Measurements from ENCODE around the gene HS6ST2. TPM values are rescaled to one million over a fixed set of nuclear protein-coding genes. Genes with fewer than 3 reads are reported as not detected.

The HS6ST2 gene
- total RNA-seq, 1 experiment from 2014 or later, result 13.4 TPM

DNA sequence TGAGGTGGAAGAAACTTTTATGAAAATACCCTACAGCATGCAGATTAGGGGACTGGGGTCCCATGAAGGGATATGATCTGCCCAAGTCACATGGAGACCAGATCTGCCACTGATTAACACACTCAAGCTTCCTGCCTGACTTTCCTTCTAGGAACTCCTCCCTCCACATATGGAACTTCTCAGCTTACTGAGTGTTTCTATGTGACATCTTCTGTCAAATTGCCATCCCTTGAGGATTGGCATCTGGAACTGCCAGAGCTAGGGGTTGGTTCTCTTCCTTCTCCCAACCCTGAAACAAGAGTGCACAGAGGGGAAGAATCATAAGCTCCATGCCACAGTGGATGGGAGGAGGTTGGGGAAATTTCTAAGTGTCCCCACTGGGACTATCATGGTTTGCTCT, 319.0 kb downstream of the HS6ST2 start:
- peak in 1 of 2 experiments; percentile 31 for DNase-seq
- intact Hi-C loops (cut with micrococcal nuclease; ENCODE audit: unreplicated experiment), result loop anchor here (5.0 kb wide), 1 partner anchor 1033 kb away; no protein-coding TSS in a partner anchor
- no peak overlapping the region for H3K27ac ChIP-seq
- H3K79me2 ChIP-seq (ENCODE audit: low read depth), result no peaks in the 10 kb centered on the region
- no peak overlapping the region for H2AFZ ChIP-seq
- TF ChIP-seq, protein P1, sequence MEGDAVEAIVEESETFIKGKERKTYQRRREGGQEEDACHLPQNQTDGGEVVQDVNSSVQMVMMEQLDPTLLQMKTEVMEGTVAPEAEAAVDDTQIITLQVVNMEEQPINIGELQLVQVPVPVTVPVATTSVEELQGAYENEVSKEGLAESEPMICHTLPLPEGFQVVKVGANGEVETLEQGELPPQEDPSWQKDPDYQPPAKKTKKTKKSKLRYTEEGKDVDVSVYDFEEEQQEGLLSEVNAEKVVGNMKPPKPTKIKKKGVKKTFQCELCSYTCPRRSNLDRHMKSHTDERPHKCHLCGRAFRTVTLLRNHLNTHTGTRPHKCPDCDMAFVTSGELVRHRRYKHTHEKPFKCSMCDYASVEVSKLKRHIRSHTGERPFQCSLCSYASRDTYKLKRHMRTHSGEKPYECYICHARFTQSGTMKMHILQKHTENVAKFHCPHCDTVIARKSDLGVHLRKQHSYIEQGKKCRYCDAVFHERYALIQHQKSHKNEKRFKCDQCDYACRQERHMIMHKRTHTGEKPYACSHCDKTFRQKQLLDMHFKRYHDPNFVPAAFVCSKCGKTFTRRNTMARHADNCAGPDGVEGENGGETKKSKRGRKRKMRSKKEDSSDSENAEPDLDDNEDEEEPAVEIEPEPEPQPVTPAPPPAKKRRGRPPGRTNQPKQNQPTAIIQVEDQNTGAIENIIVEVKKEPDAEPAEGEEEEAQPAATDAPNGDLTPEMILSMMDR (conservative IDR thresholded peaks at IDR 0.05), result no peak
- H3K27me3 ChIP-seq (ENCODE audit: insufficient read depth, low read depth), result no peaks in the 10 kb centered on the region
- no peaks in the 10 kb centered on the region for H3F3A ChIP-seq (ENCODE audit: insufficient read depth, low read depth)
- no peaks in the 10 kb centered on the region for H3K9me2 ChIP-seq (ENCODE audit: insufficient read depth)
- ChIA-PET POLR2A (ENCODE audit: unreplicated experiment) (no interaction called here), CTCF (no interaction called here)
- no peaks in the 10 kb centered on the region for H3K4me1 ChIP-seq (replicated peaks; ENCODE audit: insufficient read depth)
- no peaks in the 10 kb centered on the region for H3K36me3 ChIP-seq (ENCODE audit: low read depth)
- H4K20me1 ChIP-seq (ENCODE audit: insufficient read depth), result no peaks in the 10 kb centered on the region
- no peaks in the 10 kb centered on the region for H3K9me3 ChIP-seq (ENCODE audit: insufficient read depth, low read depth)
- BruUV-seq (replicated peaks), result no TSS peak
- H3K4me3 ChIP-seq, result no peak overlapping the region
- H3K4me2 ChIP-seq, result no peak overlapping the region

DNA sequence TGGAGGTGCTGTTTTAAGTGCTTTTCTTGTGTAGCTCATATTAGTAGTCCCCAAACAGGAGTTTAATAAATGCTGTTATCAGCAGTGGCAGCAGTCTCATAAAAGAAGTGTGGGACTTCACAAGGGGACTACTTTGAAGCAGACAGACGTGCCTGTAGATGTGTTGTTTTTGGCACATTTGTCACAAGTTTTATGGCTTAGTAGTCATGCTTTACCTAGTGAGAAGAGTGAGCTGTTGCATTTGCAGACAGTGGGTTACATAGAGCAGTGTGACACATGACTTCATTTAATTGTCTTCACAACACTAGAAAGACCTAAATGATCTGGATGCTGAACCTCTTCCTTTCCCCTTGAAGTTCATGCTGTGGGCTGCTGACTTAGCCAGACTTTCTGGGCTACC, 320.1 kb downstream of the HS6ST2 start:
- no peaks in the 10 kb centered on the region for H3F3A ChIP-seq (ENCODE audit: insufficient read depth, low read depth)
- intact Hi-C loops (cut with micrococcal nuclease; ENCODE audit: unreplicated experiment), result loop anchor here (5.0 kb wide), 1 partner anchor 1034 kb away; no protein-coding TSS in a partner anchor
- ChIA-PET CTCF (no interaction called here), POLR2A (ENCODE audit: unreplicated experiment) (no interaction called here)
- TF ChIP-seq EZH2 (IDR thresholded peaks at IDR 0.05; ENCODE audit: low read depth), result no peak
- TF ChIP-seq, protein P1 (conservative IDR thresholded peaks at IDR 0.05), result no peak
- H3K27ac ChIP-seq, result no peak overlapping the region
- H3K9me2 ChIP-seq (ENCODE audit: insufficient read depth), result no peaks in the 10 kb centered on the region
- no peaks in the 10 kb centered on the region for H3K9me3 ChIP-seq (ENCODE audit: insufficient read depth, low read depth)
- no peaks in the 10 kb centered on the region for H3K79me2 ChIP-seq (ENCODE audit: low read depth)
- H2AFZ ChIP-seq, result no peak overlapping the region
- H3K4me3 ChIP-seq, result no peak overlapping the region
- no peaks in the 10 kb centered on the region for H4K20me1 ChIP-seq (ENCODE audit: insufficient read depth)
- H3K4me2 ChIP-seq, result no peak overlapping the region
- peak in 1 of 2 experiments; percentile 19 for DNase-seq
- BruUV-seq (replicated peaks), result no TSS peak
- H3K27me3 ChIP-seq (ENCODE audit: insufficient read depth, low read depth), result no peaks in the 10 kb centered on the region
- H3K36me3 ChIP-seq (ENCODE audit: low read depth), result no peaks in the 10 kb centered on the region
- no peaks in the 10 kb centered on the region for H3K4me1 ChIP-seq (replicated peaks; ENCODE audit: insufficient read depth)

DNA sequence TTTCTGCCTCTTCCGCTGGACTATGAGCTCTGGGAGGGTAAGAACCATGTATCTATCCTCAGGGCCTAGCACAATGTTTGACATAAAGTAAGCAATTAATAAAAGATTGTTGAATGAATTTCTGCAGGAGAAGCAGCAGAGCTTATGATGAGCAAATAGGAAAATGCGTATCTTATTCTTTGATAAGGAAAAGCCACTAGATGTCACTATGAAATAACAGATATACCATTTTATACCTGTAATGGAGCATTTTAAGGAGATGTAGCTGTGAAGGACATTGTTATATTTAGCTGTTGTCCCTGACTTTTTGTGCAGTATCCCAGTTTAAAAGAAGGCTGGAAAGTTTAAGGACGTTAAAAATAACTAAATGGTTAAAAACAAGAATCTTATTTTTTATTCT, 322.3 kb downstream of the HS6ST2 start:
- ChIA-PET POLR2A (ENCODE audit: unreplicated experiment) (no interaction called here), CTCF (interaction anchor here (0.6 kb wide), 2 partner anchors 132 to 1824 kb away, joined by 3 to 7 read pairs; partner anchors contain the start of gene HPRT1)
- DNase-seq, result peak in 1 of 2 experiments; percentile 17
- Histone ChIP-seq H3K79me2 (ENCODE audit: low read depth) (no peaks in the 10 kb centered on the region), H3K27me3 (ENCODE audit: insufficient read depth, low read depth) (no peaks in the 10 kb centered on the region), H3F3A (ENCODE audit: insufficient read depth, low read depth) (no peaks in the 10 kb centered on the region), H3K27ac (no peak overlapping the region), H3K4me1 (replicated peaks; ENCODE audit: insufficient read depth) (no peaks in the 10 kb centered on the region), H3K9me3 (ENCODE audit: insufficient read depth, low read depth) (no peaks in the 10 kb centered on the region), H3K4me3 (no peak overlapping the region), H3K4me2 (no peak overlapping the region), H2AFZ (no peak overlapping the region), H4K20me1 (ENCODE audit: insufficient read depth) (no peaks in the 10 kb centered on the region), H3K9me2 (ENCODE audit: insufficient read depth) (no peaks in the 10 kb centered on the region), H3K36me3 (ENCODE audit: low read depth) (no peaks in the 10 kb centered on the region)
- intact Hi-C loops (cut with micrococcal nuclease; ENCODE audit: unreplicated experiment), result loop anchor here (1.0 to 5.0 kb wide), 2 partner anchors 536 to 1036 kb away; no protein-coding TSS in a partner anchor
- no TSS peak for BruUV-seq (replicated peaks)
- no peak for TF ChIP-seq EZH2 (IDR thresholded peaks at IDR 0.05; ENCODE audit: low read depth)
- TF ChIP-seq, protein P1 (conservative IDR thresholded peaks at IDR 0.05), result peak; percentile 47; the same call in 1 of the 2 replicates

Data from PC-9 (cell line).